SK-N-SH treated with all-trans-retinoic acid at 6 μM for 48 hours (cell line): Measurements from ENCODE around the gene FKBP9.

ENCODE experiments used
- ATAC-seq: fragments of 200-7000 bp; cut with Tn5 transposase; 3 replicates; pipeline ENCODE4 v1.9.1; 2020; ENCODE audit warnings: mild to moderate bottlenecking, moderate library complexity
- BACH2 ChIP-seq: fragments of 250-450 bp; sonication (Bioruptor Pico); IDR thresholded peaks from 2 replicates; pipeline ENCODE4 v1.9.0; 2021; ENCODE audit warnings: mild to moderate bottlenecking, borderline replicate concordance
- CREB5 ChIP-seq: fragments of 250-450 bp; sonication (Bioruptor Pico); IDR thresholded peaks from 2 replicates; pipeline ENCODE4 v1.5.1; 2020; ENCODE audit warnings: low read depth, mild to moderate bottlenecking, moderate library complexity
- CSRNP3 ChIP-seq: fragments of 250-450 bp; sonication (Bioruptor Pico); IDR thresholded peaks from 2 replicates; pipeline ENCODE4 v1.5.1; 2021; ENCODE audit warnings: mild to moderate bottlenecking, moderate library complexity
- ESRRG ChIP-seq: fragments of 250-450 bp; sonication (Bioruptor Pico); IDR thresholded peaks from 2 replicates; pipeline ENCODE4 v1.6.1; 2021; ENCODE audit warnings: mild to moderate bottlenecking
- GLIS3 ChIP-seq: fragments of 250-450 bp; sonication (Bioruptor Pico); IDR thresholded peaks from 2 replicates; pipeline ENCODE4 v1.5.0; 2020; ENCODE audit warnings: mild to moderate bottlenecking, moderate library complexity
- ISL1 ChIP-seq: fragments of 250-450 bp; sonication (Bioruptor Pico); IDR thresholded peaks from 2 replicates; pipeline ENCODE4 v2.1.2; 2022; ENCODE audit warnings: mild to moderate bottlenecking, moderate library complexity
- OSR1 ChIP-seq: fragments of 250-450 bp; sonication (Bioruptor Pico); IDR thresholded peaks from 2 replicates; pipeline ENCODE4 v1.8.0; 2022; ENCODE audit warnings: moderate library complexity, mild to moderate bottlenecking, inconsistent platforms
- PATZ1 ChIP-seq: fragments of 250-450 bp; sonication (Bioruptor Pico); IDR thresholded peaks from 2 replicates; pipeline ENCODE4 v1.8.0; 2020; ENCODE audit warnings: mild to moderate bottlenecking, moderate library complexity, borderline replicate concordance
- POU6F1 ChIP-seq: fragments of 250-450 bp; sonication (Bioruptor Pico); IDR thresholded peaks from 2 replicates; pipeline ENCODE4 v1.8.0; 2021; ENCODE audit warnings: low read depth, mild to moderate bottlenecking, moderate library complexity, borderline replicate concordance
- RARB ChIP-seq: fragments of 250-450 bp; sonication (Bioruptor Pico); IDR thresholded peaks from 2 replicates; pipeline ENCODE4 v1.8.0; 2021; ENCODE audit warnings: mild to moderate bottlenecking, moderate library complexity
- TCF4 ChIP-seq: fragments of 250-450 bp; sonication (Bioruptor Pico); IDR thresholded peaks from 2 replicates; pipeline ENCODE4 v1.8.0; 2021; ENCODE audit warnings: mild to moderate bottlenecking, moderate library complexity, borderline replicate concordance
- TOX ChIP-seq: fragments of 250-450 bp; sonication (Bioruptor Pico); IDR thresholded peaks from 2 replicates; pipeline ENCODE4 v1.8.0; 2021; ENCODE audit warnings: mild to moderate bottlenecking, moderate library complexity, borderline replicate concordance
- TSHZ2 ChIP-seq: fragments of 250-450 bp; sonication (Bioruptor Pico); IDR thresholded peaks from 2 replicates; pipeline ENCODE4 v1.5.0; 2020; ENCODE audit warnings: mild to moderate bottlenecking, moderate library complexity
- ZC3H10 ChIP-seq: fragments of 250-450 bp; sonication (Bioruptor Pico); IDR thresholded peaks from 2 replicates; pipeline ENCODE4 v1.5.1; 2021; ENCODE audit warnings: mild to moderate bottlenecking, moderate library complexity
- ZFP30 ChIP-seq: fragments of 450-650 bp; formaldehyde crosslinking; IDR thresholded peaks from 2 replicates; pipeline ENCODE4 v1.5.0; 2022; ENCODE audit warnings: mild to moderate bottlenecking, moderate library complexity
- ZNF70 ChIP-seq: fragments of 450-650 bp; formaldehyde crosslinking; IDR thresholded peaks from 2 replicates; pipeline ENCODE4 v1.5.0; 2020; ENCODE audit warnings: mild to moderate bottlenecking, moderate library complexity

Gene FKBP9

GRCh38 chr7:33053721-33054120 lies 96.5 kb downstream of the FKBP9 start (continued):
- no peak for TF ChIP-seq CREB5 (CRISPR knock-in tag)
- TF ChIP-seq GLIS3: no peak
- no peak for TF ChIP-seq TOX (CRISPR knock-in tag)
- TF ChIP-seq ZNF70 (CRISPR knock-in tag): no peak
- TF ChIP-seq BACH2 (CRISPR knock-in tag): no peak
- TF ChIP-seq OSR1 (CRISPR knock-in tag): no peak

- peak; percentile 27; the same call in 2 of the 3 replicates for ATAC-seq
- TF ChIP-seq ZFP30 (no peak), ESRRG (CRISPR knock-in tag) (no peak), ISL1 (CRISPR knock-in tag) (no peak), POU6F1 (CRISPR knock-in tag) (no peak), ZC3H10 (CRISPR knock-in tag) (no peak), RARB (no peak), GLIS3 (no peak), CREB5 (CRISPR knock-in tag) (no peak), TCF4 (CRISPR knock-in tag) (no peak), TSHZ2 (CRISPR knock-in tag) (no peak), OSR1 (CRISPR knock-in tag) (no peak)
- TF ChIP-seq, all 23 proteins: peak for 0
Measured at GRCh38 chr7:33054261-33054964, 97.2 kb downstream of the FKBP9 start.

- ATAC-seq: no peak
- TF ChIP-seq ESRRG (CRISPR knock-in tag) (no peak), POU6F1 (CRISPR knock-in tag) (no peak), CREB5 (CRISPR knock-in tag) (no peak), TSHZ2 (CRISPR knock-in tag) (no peak), GLIS3 (no peak), TOX (CRISPR knock-in tag) (no peak), PATZ1 (no peak), OSR1 (CRISPR knock-in tag) (no peak), CSRNP3 (no peak)
Measured at GRCh38 chr7:33055158-33055557, 97.9 kb downstream of the FKBP9 start.
